GM12878 (cell line): Measurements from ENCODE around the gene MT1E.

ENCODE experiments used
- CTCF ChIP-seq, 3 experiments: IDR thresholded peaks in 2 of 3; conservative IDR thresholded peaks in 1 of 3; 2 replicates each; pipeline ENCODE4 v1.5.1; 2011; ENCODE audit warnings: low read depth in 3 of 3, low read length in 3 of 3, mild to moderate bottlenecking in 3 of 3, control low read depth in 2 of 3, moderate library complexity in 2 of 3, inconsistent platforms in 1 of 3, mixed read lengths in 1 of 3; ENCODE audit not compliant: control insufficient read depth in 2 of 3, insufficient read depth in 1 of 3; ENCODE audit errors: extremely low read depth in 1 of 3
- HDAC6 ChIP-seq: fragments of 200-600 bp; sonication (generic); IDR thresholded peaks from one replicate; pipeline ENCODE4 v1.8.0; 2017; ENCODE audit warnings: antibody characterized with exemption; ENCODE audit not compliant: unreplicated experiment
- KAT2A ChIP-seq: conservative IDR thresholded peaks from 2 replicates; pipeline ENCODE4 v1.6.1; 2011; ENCODE audit warnings: low read depth, low read length; ENCODE audit not compliant: control insufficient read depth
- NBN ChIP-seq: fragments of 450-650 bp; IDR thresholded peaks from 2 replicates; pipeline ENCODE4 v1.6.1; 2016
- POLR2AphosphoS2 ChIP-seq: IDR thresholded peaks from 2 replicates; pipeline ENCODE4 v1.6.1; 2011; ENCODE audit warnings: low read depth, mild to moderate bottlenecking, low read length, improper control_type of control experiment, moderate library complexity
- POLR2AphosphoS5 ChIP-seq: IDR thresholded peaks from 2 replicates; pipeline ENCODE4 v1.6.1; 2011; ENCODE audit warnings: mild to moderate bottlenecking, low read length, inconsistent platforms
- RCOR1 ChIP-seq: conservative IDR thresholded peaks from 2 replicates; pipeline ENCODE4 v1.6.1; 2012; ENCODE audit warnings: low read depth, low read length, improper control_type of control experiment
- SMAD1 ChIP-seq: fragments of 450-650 bp; IDR thresholded peaks from 2 replicates; pipeline ENCODE4 v1.6.1; 2018; ENCODE audit warnings: mild to moderate bottlenecking, low read depth; ENCODE audit not compliant: partially characterized antibody
- SP1 ChIP-seq: IDR thresholded peaks from one replicate; pipeline ENCODE4 v1.6.1; 2011; ENCODE audit warnings: low read depth, low read length
- SPI1 ChIP-seq: IDR thresholded peaks from 2 replicates; pipeline ENCODE4 v1.6.1; 2011; ENCODE audit warnings: low read depth, mild to moderate bottlenecking, low read length, moderate library complexity, borderline replicate concordance; ENCODE audit not compliant: insufficient read depth
- TF ChIP-seq, protein P1 (sequence below): fragments of 150-350 bp; IDR thresholded peaks from 2 replicates; pipeline ENCODE4 v1.6.1; 2014; ENCODE audit warnings: mild to moderate bottlenecking, low read depth, low read length

- TF ChIP-seq CTCF (IDR thresholded peaks at IDR 0.05 in 2 of 3, conservative IDR thresholded peaks at IDR 0.05 in 1 of 3; ENCODE audit: control insufficient read depth in 2 of 3, extremely low read depth in 1 of 3, insufficient read depth in 1 of 3, low read depth in 3 of 3, low read length in 3 of 3) (no peak), HDAC6 (no peak), SPI1 (no peak), POLR2AphosphoS5 (no peak), RCOR1 (no peak), SMAD1 (no peak), POLR2AphosphoS2 (no peak), SP1 (no peak), NBN (no peak), KAT2A (no peak)
- TF ChIP-seq, protein P1, sequence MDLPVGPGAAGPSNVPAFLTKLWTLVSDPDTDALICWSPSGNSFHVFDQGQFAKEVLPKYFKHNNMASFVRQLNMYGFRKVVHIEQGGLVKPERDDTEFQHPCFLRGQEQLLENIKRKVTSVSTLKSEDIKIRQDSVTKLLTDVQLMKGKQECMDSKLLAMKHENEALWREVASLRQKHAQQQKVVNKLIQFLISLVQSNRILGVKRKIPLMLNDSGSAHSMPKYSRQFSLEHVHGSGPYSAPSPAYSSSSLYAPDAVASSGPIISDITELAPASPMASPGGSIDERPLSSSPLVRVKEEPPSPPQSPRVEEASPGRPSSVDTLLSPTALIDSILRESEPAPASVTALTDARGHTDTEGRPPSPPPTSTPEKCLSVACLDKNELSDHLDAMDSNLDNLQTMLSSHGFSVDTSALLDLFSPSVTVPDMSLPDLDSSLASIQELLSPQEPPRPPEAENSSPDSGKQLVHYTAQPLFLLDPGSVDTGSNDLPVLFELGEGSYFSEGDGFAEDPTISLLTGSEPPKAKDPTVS, result no peak
Observed at GRCh38 chr16:56607675-56608042, 17.9 kb upstream of the MT1E start.
